ENCODE data around the gene ACVR1C.

The ACVR1C gene

DNA sequence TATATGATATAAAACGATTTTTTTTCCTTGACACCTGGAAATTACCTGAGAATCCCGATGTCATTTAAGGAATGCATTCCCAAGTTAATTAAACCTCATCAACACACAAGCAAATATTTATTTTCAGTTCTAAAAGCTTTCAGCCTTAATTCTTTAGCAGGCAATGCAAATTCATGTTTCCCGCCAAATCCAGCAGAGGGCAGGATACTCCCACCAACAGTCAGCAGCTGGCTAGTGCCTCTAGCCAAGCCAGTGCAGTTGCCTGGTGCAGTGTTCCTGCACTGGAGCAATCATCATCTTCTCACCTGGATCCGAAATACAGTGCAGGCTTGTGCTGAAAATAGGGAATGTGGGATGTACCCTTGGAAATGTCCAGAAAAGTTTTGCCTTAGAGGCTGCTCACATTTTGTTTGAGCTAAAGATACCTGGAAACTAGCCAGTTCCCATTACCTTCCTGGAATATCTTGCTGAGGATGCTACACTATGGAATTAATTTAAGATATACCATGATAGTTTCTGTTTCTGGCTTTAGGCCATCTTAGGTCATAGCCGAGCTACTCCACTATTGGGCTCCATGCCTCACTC is 136.4 kb downstream of the ACVR1C start:
- H3K9me3 ChIP-seq (replicated peaks; ENCODE audit: low read length), result no peaks in the 10 kb centered on the region
- H3K27me3 ChIP-seq (ENCODE audit: control insufficient read depth, insufficient read depth, low read length), result no peaks in the 10 kb centered on the region
- no peak overlapping the region for H3K4me3 ChIP-seq (ENCODE audit: low read length)
- H3K4me1 ChIP-seq (ENCODE audit: control insufficient read depth, insufficient read depth, low read length), result peaks cover 20% of the 10 kb centered on the region
- H3K4me2 ChIP-seq (ENCODE audit: low read length), result no peak overlapping the region
- H3K9ac ChIP-seq (ENCODE audit: low read depth, low read length), result no peak overlapping the region
- H3K36me3 ChIP-seq (ENCODE audit: insufficient read depth, low read length), result no peaks in the 10 kb centered on the region

- H3K4me3 ChIP-seq (ENCODE audit: low read length), result no peak overlapping the region
- H3K4me1 ChIP-seq (ENCODE audit: control insufficient read depth, insufficient read depth, low read length), result peaks cover 31% of the 10 kb centered on the region
- no peaks in the 10 kb centered on the region for H3K9me3 ChIP-seq (replicated peaks; ENCODE audit: low read length)
- H3K27me3 ChIP-seq (ENCODE audit: control insufficient read depth, insufficient read depth, low read length), result no peaks in the 10 kb centered on the region
- no peaks in the 10 kb centered on the region for H3K36me3 ChIP-seq (ENCODE audit: insufficient read depth, low read length)
- H3K4me2 ChIP-seq (ENCODE audit: low read length), result no peak overlapping the region
- H3K9ac ChIP-seq (ENCODE audit: low read depth, low read length), result no peak overlapping the region
Observed at GRCh38 chr2:157489983-157490382, 138.7 kb downstream of the ACVR1C start.

DNA sequence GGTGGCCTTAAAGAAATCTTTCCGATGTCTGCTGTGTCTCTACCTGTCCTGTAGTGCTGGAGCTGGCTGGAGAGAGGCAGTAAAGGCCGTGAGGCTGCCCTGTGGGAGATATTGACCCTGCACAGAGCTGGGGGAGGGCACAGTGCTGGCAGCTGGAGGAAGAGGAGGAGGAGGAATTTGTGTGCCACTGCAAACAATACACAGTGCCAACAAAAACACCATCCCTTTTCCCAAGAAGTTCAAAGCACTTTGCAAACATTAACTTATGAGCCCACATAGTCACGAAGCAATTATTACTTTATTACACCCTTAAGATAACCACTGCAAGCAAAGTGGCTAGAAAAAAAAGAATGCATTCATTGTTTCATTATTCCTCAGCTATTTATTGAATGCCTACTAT is 139.8 kb downstream of the ACVR1C start:
- H3K4me2 ChIP-seq (ENCODE audit: low read length), result peak overlapping the region; percentile 5
- H3K36me3 ChIP-seq (ENCODE audit: insufficient read depth, low read length), result no peaks in the 10 kb centered on the region
- H3K9ac ChIP-seq (ENCODE audit: low read depth, low read length), result no peak overlapping the region
- H3K4me1 ChIP-seq (ENCODE audit: control insufficient read depth, insufficient read depth, low read length), result peaks cover 31% of the 10 kb centered on the region
- no peaks in the 10 kb centered on the region for H3K27me3 ChIP-seq (ENCODE audit: control insufficient read depth, insufficient read depth, low read length)
- H3K4me3 ChIP-seq (ENCODE audit: low read length), result no peak overlapping the region
- no peaks in the 10 kb centered on the region for H3K9me3 ChIP-seq (replicated peaks; ENCODE audit: low read length)

DNA sequence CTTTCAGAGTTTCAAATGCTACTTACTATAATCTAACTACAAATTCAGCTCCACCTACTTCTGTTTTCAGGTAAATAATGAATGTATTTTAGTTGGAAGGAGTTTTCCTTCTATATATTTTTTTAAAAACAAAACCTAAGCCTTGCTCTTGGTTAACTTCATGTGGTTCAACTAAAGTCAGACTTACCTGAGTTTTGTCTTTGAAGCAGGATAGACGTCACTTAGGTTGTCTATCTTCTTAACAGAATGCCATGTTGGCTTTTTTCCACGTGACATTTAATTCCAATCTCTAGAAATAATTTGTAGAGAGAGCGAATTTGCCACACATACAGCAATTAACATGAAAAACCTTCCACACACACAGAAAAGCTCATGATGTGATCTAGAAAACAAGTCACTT is 140.9 kb downstream of the ACVR1C start:
- Histone ChIP-seq H3K9me3 (replicated peaks; ENCODE audit: low read length) (no peaks in the 10 kb centered on the region), H3K4me3 (ENCODE audit: low read length) (no peak overlapping the region), H3K27me3 (ENCODE audit: control insufficient read depth, insufficient read depth, low read length) (no peaks in the 10 kb centered on the region), H3K9ac (ENCODE audit: low read depth, low read length) (no peak overlapping the region), H3K4me2 (ENCODE audit: low read length) (no peak overlapping the region), H3K4me1 (ENCODE audit: control insufficient read depth, insufficient read depth, low read length) (peaks cover 31% of the 10 kb centered on the region), H3K36me3 (ENCODE audit: insufficient read depth, low read length) (no peaks in the 10 kb centered on the region)

DNA sequence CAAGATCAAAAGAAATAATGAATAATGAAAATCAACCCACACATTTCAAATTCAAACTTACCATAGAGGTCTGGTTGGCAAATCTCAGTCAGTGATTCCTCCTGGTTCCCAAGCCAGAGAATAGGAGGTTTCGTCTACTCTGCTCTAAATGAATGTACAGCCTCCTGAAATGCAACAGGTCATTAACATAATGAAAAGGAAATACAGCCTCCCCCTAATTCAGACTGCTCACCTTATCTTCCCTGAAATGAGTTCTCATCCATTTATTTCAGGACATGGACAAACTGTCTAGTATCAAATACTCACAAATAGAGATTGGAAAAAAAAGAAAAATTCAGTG is 141.4 kb downstream of the ACVR1C start:
- H3K9ac ChIP-seq (ENCODE audit: low read depth, low read length), result no peak overlapping the region

GRCh38 chr2:157486596-157487270 is 141.9 kb downstream of the ACVR1C start:
- Histone ChIP-seq H3K27me3 (ENCODE audit: control insufficient read depth, insufficient read depth, low read length) (no peaks in the 10 kb centered on the region), H3K4me3 (ENCODE audit: low read length) (no peak overlapping the region), H3K4me2 (ENCODE audit: low read length) (no peak overlapping the region), H3K36me3 (ENCODE audit: insufficient read depth, low read length) (no peaks in the 10 kb centered on the region), H3K4me1 (ENCODE audit: control insufficient read depth, insufficient read depth, low read length) (peaks cover 31% of the 10 kb centered on the region), H3K9ac (ENCODE audit: low read depth, low read length) (no peak overlapping the region), H3K9me3 (replicated peaks; ENCODE audit: low read length) (no peaks in the 10 kb centered on the region)

More for the DNA sequence above, 141.4 kb downstream of the ACVR1C start:
- no peak overlapping the region for H3K4me2 ChIP-seq (ENCODE audit: low read length)
- H3K4me3 ChIP-seq (ENCODE audit: low read length), result no peak overlapping the region
- no peaks in the 10 kb centered on the region for H3K36me3 ChIP-seq (ENCODE audit: insufficient read depth, low read length)
- no peaks in the 10 kb centered on the region for H3K27me3 ChIP-seq (ENCODE audit: control insufficient read depth, insufficient read depth, low read length)
- peaks cover 31% of the 10 kb centered on the region for H3K4me1 ChIP-seq (ENCODE audit: control insufficient read depth, insufficient read depth, low read length)
- H3K9me3 ChIP-seq (replicated peaks; ENCODE audit: low read length), result no peaks in the 10 kb centered on the region

GRCh38 chr2:157480182-157480961 is 148.3 kb downstream of the ACVR1C start:
- no peaks in the 10 kb centered on the region for H3K27me3 ChIP-seq (ENCODE audit: control insufficient read depth, insufficient read depth, low read length)

GRCh38 chr2:157479081-157480027 is 149.3 kb downstream of the ACVR1C start:
- no peak overlapping the region for H3K9ac ChIP-seq (ENCODE audit: low read depth, low read length)
- H3K4me1 ChIP-seq (ENCODE audit: control insufficient read depth, insufficient read depth, low read length), result peaks cover 20% of the 10 kb centered on the region
- no peak overlapping the region for H3K4me3 ChIP-seq (ENCODE audit: low read length)
- H3K4me2 ChIP-seq (ENCODE audit: low read length), result no peak overlapping the region
- no peaks in the 10 kb centered on the region for H3K9me3 ChIP-seq (replicated peaks; ENCODE audit: low read length)
- H3K36me3 ChIP-seq (ENCODE audit: insufficient read depth, low read length), result no peaks in the 10 kb centered on the region
- no peaks in the 10 kb centered on the region for H3K27me3 ChIP-seq (ENCODE audit: control insufficient read depth, insufficient read depth, low read length)

More at GRCh38 chr2:157480182-157480961, 148.3 kb downstream of the ACVR1C start:
- Histone ChIP-seq H3K4me1 (ENCODE audit: control insufficient read depth, insufficient read depth, low read length) (peaks cover 20% of the 10 kb centered on the region), H3K4me3 (ENCODE audit: low read length) (no peak overlapping the region), H3K9ac (ENCODE audit: low read depth, low read length) (no peak overlapping the region), H3K36me3 (ENCODE audit: insufficient read depth, low read length) (no peaks in the 10 kb centered on the region), H3K4me2 (ENCODE audit: low read length) (no peak overlapping the region), H3K9me3 (replicated peaks; ENCODE audit: low read length) (no peaks in the 10 kb centered on the region)

- Histone ChIP-seq H3K36me3 (ENCODE audit: insufficient read depth, low read length) (no peaks in the 10 kb centered on the region), H3K4me3 (ENCODE audit: low read length) (no peak overlapping the region), H3K4me1 (ENCODE audit: control insufficient read depth, insufficient read depth, low read length) (peaks cover 25% of the 10 kb centered on the region), H3K9me3 (replicated peaks; ENCODE audit: low read length) (no peaks in the 10 kb centered on the region), H3K27me3 (ENCODE audit: control insufficient read depth, insufficient read depth, low read length) (no peaks in the 10 kb centered on the region), H3K9ac (ENCODE audit: low read depth, low read length) (no peak overlapping the region), H3K4me2 (ENCODE audit: low read length) (no peak overlapping the region)
Observed at GRCh38 chr2:157477919-157478318, 150.7 kb downstream of the ACVR1C start.

DNA sequence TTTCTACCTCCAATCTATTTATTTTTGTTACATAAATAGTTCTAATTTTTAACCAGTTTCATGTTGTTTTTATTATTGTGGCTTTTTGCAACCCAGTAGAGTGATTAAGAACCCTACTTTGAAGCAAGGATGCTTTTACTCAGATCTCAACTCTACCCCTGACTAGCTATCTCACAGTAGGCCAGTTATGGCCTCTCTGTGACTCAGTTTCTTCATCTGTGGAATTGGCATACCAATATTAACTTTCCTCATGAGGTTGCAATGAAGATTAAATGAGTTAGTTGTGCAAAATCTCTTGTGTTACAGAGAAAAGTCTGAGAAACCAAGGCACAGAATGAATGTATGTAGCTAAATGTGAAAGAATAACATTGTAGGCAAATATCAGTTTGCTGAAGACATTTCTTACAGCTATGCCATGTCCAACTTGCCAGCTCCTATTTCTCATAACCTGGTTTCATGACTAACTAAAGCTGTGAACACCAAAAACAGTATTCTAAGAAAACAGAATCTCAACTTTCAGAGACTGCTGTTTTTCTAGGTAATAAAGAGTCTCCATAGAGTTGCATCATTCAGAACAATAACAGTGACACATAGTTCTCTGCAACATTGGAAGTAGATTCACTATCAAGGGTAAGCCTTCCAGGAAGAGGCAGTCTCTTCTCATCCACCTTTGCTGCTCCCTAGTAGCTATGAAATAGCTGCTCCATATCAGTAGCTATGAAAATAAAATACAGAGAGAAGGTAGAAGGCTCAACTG is 151.5 kb downstream of the ACVR1C start:
- H3K27me3 ChIP-seq (ENCODE audit: control insufficient read depth, insufficient read depth, low read length), result no peaks in the 10 kb centered on the region
- no peaks in the 10 kb centered on the region for H3K36me3 ChIP-seq (ENCODE audit: insufficient read depth, low read length)
- H3K9me3 ChIP-seq (replicated peaks; ENCODE audit: low read length), result no peaks in the 10 kb centered on the region
- no peak overlapping the region for H3K9ac ChIP-seq (ENCODE audit: low read depth, low read length)
- peak overlapping the region; percentile 5 for H3K4me2 ChIP-seq (ENCODE audit: low read length)
- H3K4me1 ChIP-seq (ENCODE audit: control insufficient read depth, insufficient read depth, low read length), result peaks cover 25% of the 10 kb centered on the region
- no peak overlapping the region for H3K4me3 ChIP-seq (ENCODE audit: low read length)
